Natural killer cell treated with Interleukin-12 subunit alpha and Interleukin-12 subunit beta and Interleukin-15 and Interleukin-18, amount 100 ng/mL, for 72 hours (primary cell): ENCODE measurements around the gene GOSR1. TPM values are rescaled to one million over a fixed set of nuclear protein-coding genes. Genes with fewer than 3 reads are reported as not detected.
"Not testable (repeated sequence)": the region's sequence is repeated elsewhere in the genome, so short reads cannot be mapped to it uniquely, and the experiment has no call there.

Experiments used
- ATAC-seq, 2 donors: fragments of 150-1000 bp; cut with Tn5 transposase in 1 of 2; sonication (Bioruptor Pico), chemical (Tn5 transposase) in 1 of 2; 2 replicates each; pipeline ENCODE4 v1.10.0; 2021
- DNase-seq: peaks from one replicate; pipeline ENCODE4 v3.0.0; 2022; ENCODE audit warnings: low spot score
- H3K27ac Mint-ChIP-seq, 2 donors: 1 replicate in 1 of 2; 2 replicates in 1 of 2; pipeline ENCODE4 v1.8.0; 2022; ENCODE audit warnings: mixed read lengths in 2 of 2, mild to moderate bottlenecking in 1 of 2, moderate library complexity in 1 of 2
- H3K27me3 Mint-ChIP-seq, 2 donors: 1 replicate in 1 of 2; 2 replicates in 1 of 2; pipeline ENCODE4 v1.8.0; 2022; ENCODE audit warnings: mixed read lengths in 2 of 2
- H3K36me3 Mint-ChIP-seq: one replicate; pipeline ENCODE4 v1.8.0; 2022; ENCODE audit warnings: mixed read lengths
- H3K4me1 Mint-ChIP-seq, 2 donors: 1 replicate in 1 of 2; 2 replicates in 1 of 2; pipeline ENCODE4 v1.8.0; 2022; ENCODE audit warnings: low read depth in 2 of 2, mixed read lengths in 2 of 2, mild to moderate bottlenecking in 1 of 2
- H3K4me3 Mint-ChIP-seq: one replicate; pipeline ENCODE4 v1.8.0; 2022; ENCODE audit warnings: mixed read lengths
- H3K9me3 Mint-ChIP-seq: 2 replicates; pipeline ENCODE4 v1.8.0; 2022; ENCODE audit warnings: mixed read lengths
- total RNA-seq, 2 donors: library from RNA; stranded (reverse); gene quantifications; one replicate each; pipeline ENCODE4 v1.2.3, GENCODE V29; 2022

Gene GOSR1
- 10 to 100 TPM; 59.2 to 62.0 TPM for total RNA-seq

DNA sequence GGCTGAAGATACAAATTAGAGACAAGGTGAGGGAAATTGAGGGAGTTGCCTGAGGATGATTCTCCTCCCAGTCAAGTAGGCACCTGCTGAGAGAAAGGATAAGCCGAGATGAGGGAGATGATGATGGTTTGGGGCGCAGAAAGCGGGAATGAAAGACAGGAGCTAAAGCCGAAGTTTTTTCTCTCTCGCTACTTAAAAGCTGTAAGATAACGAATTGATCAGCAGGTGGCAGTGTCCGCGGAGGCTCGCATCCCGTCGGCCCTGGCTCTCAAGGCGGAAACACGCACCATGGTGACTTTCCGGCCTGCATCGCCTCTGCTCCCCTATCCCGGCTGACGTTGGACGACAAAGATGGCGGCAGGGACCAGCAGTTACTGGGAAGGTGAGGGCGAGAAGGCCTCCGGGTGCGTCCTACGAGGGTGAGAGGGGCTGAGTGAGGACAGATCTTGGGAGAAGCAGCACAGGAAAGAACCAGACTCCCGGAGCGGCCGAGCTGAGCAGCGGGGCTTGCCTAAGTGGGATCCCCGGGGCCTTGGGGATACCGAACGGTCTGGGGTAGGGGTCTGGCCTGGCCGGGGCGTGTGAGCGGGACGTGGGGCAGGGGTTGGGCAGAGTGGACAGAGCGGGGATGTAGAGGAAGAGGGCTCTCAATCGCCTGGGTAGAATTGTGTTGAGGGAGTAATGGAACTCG lies at the start of gene GOSR1:
Gene GOSR1, plus strand, starts transcription at position 326 of the 691 bp plus-strand sequence. Its CDS starts 26 bp downstream, at position 352.
- peaks cover 24 to 32% of the 10 kb centered on the region in 2 donors for H3K4me1 Mint-ChIP-seq
- DNase-seq: peak; percentile 93
- H3K27me3 Mint-ChIP-seq: no peaks in the 10 kb centered on the region
- H3K9me3 Mint-ChIP-seq: no peaks in the 10 kb centered on the region
- ATAC-seq: peak; percentile 99
- H3K4me3 Mint-ChIP-seq: peak within 1 kb of the TSS; percentile 96
- H3K36me3 Mint-ChIP-seq: peaks cover 10% of the 10 kb centered on the region
- H3K27ac Mint-ChIP-seq: peak within 1 kb of the TSS; percentile 91 to 96

DNA sequence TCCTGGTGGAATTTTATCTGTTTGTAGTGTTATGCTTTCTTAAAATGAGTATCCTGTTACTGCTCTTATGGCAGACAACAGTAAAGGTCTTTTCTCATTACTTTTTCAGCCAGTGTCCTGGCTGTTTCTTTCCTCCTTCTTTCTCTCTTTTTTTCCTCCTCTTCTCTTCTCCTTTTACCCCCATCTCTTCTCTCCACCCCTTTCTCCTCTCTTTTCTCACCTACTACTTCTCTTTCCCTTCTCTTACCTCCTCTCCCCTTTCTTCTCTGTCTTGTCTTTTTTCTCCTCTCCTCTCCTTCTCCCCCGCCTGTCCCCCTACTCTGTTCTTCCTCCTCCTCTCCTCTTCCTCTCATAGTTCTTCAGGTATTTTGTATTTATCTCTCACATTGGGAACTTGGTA lies 49.6 kb upstream of the GOSR1 start:
- Mint-ChIP-seq H3K4me3 (no peak overlapping the region), H3K27me3 (no peaks in the 10 kb centered on the region), H3K9me3 (no peaks in the 10 kb centered on the region), H3K36me3 (peaks cover 25% of the 10 kb centered on the region), H3K27ac (peak overlapping the region in 1 of 2 donors; percentile 47), H3K4me1 (no peaks in the 10 kb centered on the region)
- no peak for DNase-seq
- no peak for ATAC-seq

DNA sequence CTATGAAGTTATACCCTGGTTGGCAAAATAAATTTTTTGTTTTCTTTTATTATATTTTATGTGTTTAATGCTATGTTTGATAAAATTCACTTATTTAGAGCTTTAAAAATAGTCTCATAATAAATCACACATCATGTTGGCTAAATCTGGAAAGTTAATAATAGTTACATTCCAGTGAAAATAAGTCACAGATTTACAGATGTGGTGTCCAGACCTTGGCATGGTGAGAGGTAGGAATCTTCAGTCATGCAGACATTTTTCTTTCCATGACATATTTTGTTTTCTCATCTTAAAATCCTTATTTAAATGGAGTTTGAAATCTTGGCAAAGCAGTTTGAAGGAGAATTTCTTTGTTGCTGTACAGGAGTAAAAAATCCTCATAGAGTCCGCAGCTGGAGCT lies 48.1 kb upstream of the GOSR1 start:
- H3K4me1 Mint-ChIP-seq: peaks cover 0 to 3% of the 10 kb centered on the region in 2 donors
- no peak overlapping the region for H3K4me3 Mint-ChIP-seq
- H3K9me3 Mint-ChIP-seq: no peaks in the 10 kb centered on the region
- H3K27ac Mint-ChIP-seq: no peak overlapping the region
- ATAC-seq (no peak), DNase-seq (no peak)
- peaks cover 33% of the 10 kb centered on the region for H3K36me3 Mint-ChIP-seq
- H3K27me3 Mint-ChIP-seq: no peaks in the 10 kb centered on the region

- Mint-ChIP-seq H3K9me3 (no peaks in the 10 kb centered on the region), H3K27ac (no peak overlapping the region), H3K36me3 (peaks cover 38% of the 10 kb centered on the region), H3K4me3 (no peak overlapping the region), H3K27me3 (no peaks in the 10 kb centered on the region), H3K4me1 (peaks cover 0 to 7% of the 10 kb centered on the region in 2 donors)
- no peak for ATAC-seq
- no peak for DNase-seq
Observed at GRCh38 chr17:30433514-30433913, 43.7 kb upstream of the GOSR1 start.

GRCh38 chr17:30436729-30437128 lies 40.5 kb upstream of the GOSR1 start:
- peaks cover 0 to 7% of the 10 kb centered on the region in 2 donors for H3K4me1 Mint-ChIP-seq
- no peaks in the 10 kb centered on the region for H3K9me3 Mint-ChIP-seq
- peaks cover 28% of the 10 kb centered on the region for H3K36me3 Mint-ChIP-seq
- DNase-seq (no peak), ATAC-seq (no peak)
- no peak overlapping the region for H3K27ac Mint-ChIP-seq
- no peaks in the 10 kb centered on the region for H3K27me3 Mint-ChIP-seq
- H3K4me3 Mint-ChIP-seq: no peak overlapping the region

DNA sequence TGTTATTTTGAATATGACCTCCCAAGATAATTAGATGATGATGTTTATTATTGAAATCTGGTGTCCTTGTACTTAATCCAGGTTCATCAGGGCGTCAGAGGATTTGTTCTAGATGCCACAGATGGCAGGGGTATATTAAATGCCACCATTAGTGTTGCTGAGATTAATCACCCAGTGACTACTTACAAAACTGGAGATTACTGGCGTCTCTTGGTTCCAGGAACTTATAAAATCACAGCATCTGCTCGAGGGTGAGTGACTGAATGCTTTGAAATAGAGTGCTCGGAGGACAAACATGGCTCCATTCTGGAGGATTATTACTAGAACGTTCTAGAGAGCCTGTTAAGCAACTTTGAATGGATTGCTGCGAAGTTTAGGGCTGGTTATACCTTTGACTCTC lies 33.5 kb upstream of the GOSR1 start:
- ATAC-seq: no peak
- DNase-seq: no peak
- Mint-ChIP-seq H3K9me3 (no peaks in the 10 kb centered on the region), H3K36me3 (peaks cover 23% of the 10 kb centered on the region), H3K27me3 (no peaks in the 10 kb centered on the region), H3K27ac (no peak overlapping the region), H3K4me3 (no peak overlapping the region), H3K4me1 (peaks cover 6 to 15% of the 10 kb centered on the region in 2 donors)

DNA sequence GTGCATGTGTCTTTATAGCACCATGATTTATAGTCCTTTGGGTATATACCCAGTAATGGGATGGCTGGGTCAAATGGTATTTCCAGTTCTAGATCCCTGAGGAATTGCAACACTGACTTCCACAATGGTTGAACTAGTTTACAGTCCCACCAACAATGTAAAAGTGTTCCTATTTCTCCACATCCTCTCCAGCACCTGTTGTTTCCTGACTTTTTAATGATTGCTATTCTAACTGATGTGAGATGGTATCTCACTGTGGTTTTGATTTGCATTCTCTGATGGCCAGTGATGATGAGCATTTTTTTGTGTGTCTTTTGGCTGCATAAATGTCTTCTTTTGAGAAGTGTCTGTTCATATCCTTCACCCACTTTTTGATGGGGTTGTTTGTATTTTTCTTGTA lies 30.6 kb upstream of the GOSR1 start:
- H3K4me1 Mint-ChIP-seq: peaks cover 6 to 15% of the 10 kb centered on the region in 2 donors
- not testable (repeated sequence) for ATAC-seq, H3K27me3 Mint-ChIP-seq, DNase-seq, H3K9me3 Mint-ChIP-seq, H3K4me3 Mint-ChIP-seq
- H3K36me3 Mint-ChIP-seq: peaks cover 23% of the 10 kb centered on the region
- peak overlapping the region in 1 of 2 donors; percentile 25 for H3K27ac Mint-ChIP-seq

GRCh38 chr17:30449480-30449879 lies 27.7 kb upstream of the GOSR1 start:
- no peak for ATAC-seq
- Mint-ChIP-seq H3K27me3 (no peaks in the 10 kb centered on the region), H3K4me3 (no peak overlapping the region), H3K4me1 (peaks cover 8 to 15% of the 10 kb centered on the region in 2 donors), H3K9me3 (no peaks in the 10 kb centered on the region), H3K36me3 (peaks cover 26% of the 10 kb centered on the region), H3K27ac (no peak overlapping the region)
- no peak for DNase-seq

DNA sequence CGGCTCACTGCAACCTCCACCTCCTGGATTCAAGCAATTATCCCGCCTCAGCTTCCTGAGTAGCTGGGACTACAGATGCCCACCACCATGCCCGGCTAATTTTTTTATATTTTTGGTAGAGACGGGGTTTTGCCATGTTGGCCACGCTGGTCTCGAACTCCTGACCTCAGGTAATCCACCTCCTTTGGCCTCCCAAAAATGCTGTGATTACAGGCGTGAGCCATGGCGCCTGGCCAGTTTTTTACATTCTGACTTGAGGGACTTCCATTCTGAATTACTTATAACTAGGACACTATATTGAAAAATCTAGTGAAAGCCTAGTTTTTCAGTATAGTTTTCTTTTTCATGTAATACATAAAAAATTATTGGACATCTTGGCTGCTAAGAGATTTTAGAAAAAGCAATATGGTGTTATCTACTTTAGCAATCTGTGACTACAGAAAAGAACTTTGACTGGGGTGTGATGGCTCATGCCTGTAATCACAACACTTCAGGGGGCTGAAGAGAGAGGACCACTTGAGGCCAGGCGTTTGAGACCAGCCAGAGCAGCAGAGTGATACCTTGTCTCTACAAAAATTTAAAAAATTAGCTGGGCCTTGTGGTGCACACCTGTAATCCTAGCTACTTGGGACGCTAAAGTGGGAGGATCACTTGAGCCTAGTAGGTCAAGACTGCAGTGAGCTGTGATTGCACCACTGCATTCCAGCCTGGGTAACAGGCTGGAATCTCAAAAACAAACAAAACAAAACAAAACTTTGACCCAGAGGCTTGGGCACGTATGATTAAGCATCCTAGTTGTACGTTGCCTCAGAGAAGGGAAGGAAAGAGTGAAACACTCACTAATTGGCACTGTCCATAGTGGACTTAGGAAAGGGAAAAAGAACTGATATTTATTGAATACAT lies 26.8 kb upstream of the GOSR1 start:
- no peaks in the 10 kb centered on the region for H3K27me3 Mint-ChIP-seq
- peaks cover 10 to 15% of the 10 kb centered on the region in 2 donors for H3K4me1 Mint-ChIP-seq
- no peak overlapping the region for H3K4me3 Mint-ChIP-seq
- H3K9me3 Mint-ChIP-seq: no peaks in the 10 kb centered on the region
- H3K36me3 Mint-ChIP-seq: peaks cover 26% of the 10 kb centered on the region
- ATAC-seq (no peak), DNase-seq (no peak)
- H3K27ac Mint-ChIP-seq: no peak overlapping the region

DNA sequence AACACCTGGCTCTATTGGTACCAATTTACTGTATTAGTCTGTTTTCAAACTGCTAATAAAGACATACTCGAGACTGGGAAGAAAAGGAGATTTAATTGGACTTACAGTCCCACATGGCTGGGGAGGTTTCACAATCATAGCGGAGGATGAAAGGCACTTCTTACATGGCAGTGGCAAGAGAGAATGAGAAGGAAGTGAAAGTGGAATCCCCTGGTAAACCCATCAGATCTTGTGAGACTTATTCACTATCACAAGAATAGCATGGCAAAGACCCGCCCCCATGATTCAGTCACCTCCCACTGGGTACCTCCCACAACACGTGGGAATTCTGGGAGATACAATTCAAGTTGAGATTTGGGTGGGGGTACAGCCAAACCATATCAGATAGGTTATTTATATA lies 22.6 kb upstream of the GOSR1 start:
- H3K36me3 Mint-ChIP-seq: peaks cover 37% of the 10 kb centered on the region
- no peak for ATAC-seq
- no peak overlapping the region for H3K27ac Mint-ChIP-seq
- peaks cover 0 to 8% of the 10 kb centered on the region in 2 donors for H3K4me1 Mint-ChIP-seq
- no peak overlapping the region for H3K4me3 Mint-ChIP-seq
- no peaks in the 10 kb centered on the region for H3K9me3 Mint-ChIP-seq
- no peak for DNase-seq
- H3K27me3 Mint-ChIP-seq: no peaks in the 10 kb centered on the region

GRCh38 chr17:30458371-30458770 lies 18.8 kb upstream of the GOSR1 start:
- Mint-ChIP-seq H3K9me3 (no peaks in the 10 kb centered on the region), H3K27me3 (no peaks in the 10 kb centered on the region), H3K4me1 (peaks cover 0 to 10% of the 10 kb centered on the region in 2 donors), H3K36me3 (peaks cover 48% of the 10 kb centered on the region), H3K27ac (no peak overlapping the region), H3K4me3 (no peak overlapping the region)
- ATAC-seq (no peak), DNase-seq (no peak)

DNA sequence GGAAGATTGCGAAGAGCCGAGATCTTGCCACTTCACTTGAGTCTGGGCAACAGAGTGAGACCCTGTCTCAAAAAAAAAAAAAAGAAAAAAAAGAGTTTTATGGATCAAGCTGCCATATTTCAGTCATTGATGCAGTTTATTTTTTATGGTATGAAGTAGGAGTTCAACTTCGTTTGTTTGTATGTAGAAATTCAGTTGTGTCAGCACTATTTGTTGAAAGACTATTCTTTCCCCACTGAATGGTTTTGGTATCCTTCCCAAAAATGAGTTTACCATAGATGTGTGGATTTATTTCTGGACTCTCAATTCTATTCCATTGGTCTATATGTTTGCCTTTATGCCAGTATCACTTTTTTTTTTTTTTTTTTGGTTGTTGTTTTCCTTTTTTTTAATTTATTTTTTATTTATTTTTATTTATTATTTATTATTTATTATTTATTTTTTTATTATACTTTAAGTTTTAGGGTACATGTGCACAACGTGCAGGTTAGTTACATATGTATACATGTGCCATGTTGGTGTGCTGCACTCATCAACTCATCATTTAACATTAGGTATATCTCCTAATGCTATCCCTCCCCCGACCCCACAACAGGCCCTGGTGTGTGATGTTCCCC lies 18.3 kb upstream of the GOSR1 start:
- not testable (repeated sequence) for H3K27ac Mint-ChIP-seq, H3K9me3 Mint-ChIP-seq, H3K4me3 Mint-ChIP-seq, H3K27me3 Mint-ChIP-seq, DNase-seq, ATAC-seq
- peaks cover 50% of the 10 kb centered on the region for H3K36me3 Mint-ChIP-seq
- peaks cover 0 to 10% of the 10 kb centered on the region in 2 donors for H3K4me1 Mint-ChIP-seq

DNA sequence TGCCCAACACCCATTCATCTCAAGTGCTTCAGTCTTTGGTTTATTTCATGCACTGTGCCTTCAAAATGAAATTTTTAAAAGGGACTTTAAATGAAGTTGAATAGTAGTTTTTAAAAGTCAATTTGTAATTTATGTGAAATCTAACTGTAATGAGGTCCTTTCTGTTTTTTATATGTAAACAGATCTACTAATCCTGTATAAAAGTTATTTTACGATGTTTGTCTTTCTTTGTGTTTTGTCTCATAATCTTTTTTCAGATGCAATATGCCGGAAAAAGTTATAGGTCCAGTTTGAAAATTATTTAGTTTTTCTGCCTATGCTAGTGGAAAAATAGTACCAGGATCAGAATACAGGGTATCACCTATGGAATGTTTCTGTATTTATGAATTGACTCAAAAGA lies 8.7 kb upstream of the GOSR1 start:
- Mint-ChIP-seq H3K27me3 (no peaks in the 10 kb centered on the region), H3K27ac (no peak overlapping the region), H3K9me3 (no peaks in the 10 kb centered on the region), H3K36me3 (peaks cover 7% of the 10 kb centered on the region), H3K4me1 (no peaks in the 10 kb centered on the region), H3K4me3 (no peak overlapping the region)
- no peak for ATAC-seq
- no peak for DNase-seq
